IgD-negative memory B cell (primary cell): ENCODE data around the gene MRTFA. TPM values are rescaled to one million over a fixed set of nuclear protein-coding genes. Genes with fewer than 3 reads are reported as not detected.

ENCODE experiments used
- H3K27ac Mint-ChIP-seq, 3 donors: one replicate each; pipeline ENCODE4 v1.8.0; 2020 to 2022; ENCODE audit warnings: mild to moderate bottlenecking in 3 of 3, mixed read lengths in 3 of 3, moderate library complexity in 1 of 3
- H3K27me3 Mint-ChIP-seq: one replicate; pipeline ENCODE4 v1.8.0; 2021; ENCODE audit warnings: mixed read lengths
- H3K36me3 Mint-ChIP-seq: one replicate; pipeline ENCODE4 v1.8.0; 2020; ENCODE audit warnings: mild to moderate bottlenecking, mixed read lengths
- H3K4me1 Mint-ChIP-seq, 3 donors: one replicate each; pipeline ENCODE4 v1.8.0; 2020 to 2022; ENCODE audit warnings: mixed read lengths in 3 of 3, mild to moderate bottlenecking in 1 of 3
- H3K4me3 Mint-ChIP-seq, 4 donors: one replicate each; pipeline ENCODE4 v1.8.0; 2020 to 2022; ENCODE audit warnings: mild to moderate bottlenecking in 4 of 4, mixed read lengths in 4 of 4, moderate library complexity in 3 of 4
- H3K9me3 Mint-ChIP-seq, 3 donors: one replicate each; pipeline ENCODE4 v1.8.0; 2020 to 2021; ENCODE audit warnings: mixed read lengths in 3 of 3, mild to moderate bottlenecking in 1 of 3
- polyA plus RNA-seq: library from polyadenylated mRNA; unstranded; fragments of 300-500 nt; fragmentation: Illumina TruSeq; gene quantifications from one replicate; pipeline ENCODE4 v1.2.3, GENCODE V29; 2021

The MRTFA gene
- polyA plus RNA-seq, 1 donor from 2014 or later: 17.2 TPM

DNA sequence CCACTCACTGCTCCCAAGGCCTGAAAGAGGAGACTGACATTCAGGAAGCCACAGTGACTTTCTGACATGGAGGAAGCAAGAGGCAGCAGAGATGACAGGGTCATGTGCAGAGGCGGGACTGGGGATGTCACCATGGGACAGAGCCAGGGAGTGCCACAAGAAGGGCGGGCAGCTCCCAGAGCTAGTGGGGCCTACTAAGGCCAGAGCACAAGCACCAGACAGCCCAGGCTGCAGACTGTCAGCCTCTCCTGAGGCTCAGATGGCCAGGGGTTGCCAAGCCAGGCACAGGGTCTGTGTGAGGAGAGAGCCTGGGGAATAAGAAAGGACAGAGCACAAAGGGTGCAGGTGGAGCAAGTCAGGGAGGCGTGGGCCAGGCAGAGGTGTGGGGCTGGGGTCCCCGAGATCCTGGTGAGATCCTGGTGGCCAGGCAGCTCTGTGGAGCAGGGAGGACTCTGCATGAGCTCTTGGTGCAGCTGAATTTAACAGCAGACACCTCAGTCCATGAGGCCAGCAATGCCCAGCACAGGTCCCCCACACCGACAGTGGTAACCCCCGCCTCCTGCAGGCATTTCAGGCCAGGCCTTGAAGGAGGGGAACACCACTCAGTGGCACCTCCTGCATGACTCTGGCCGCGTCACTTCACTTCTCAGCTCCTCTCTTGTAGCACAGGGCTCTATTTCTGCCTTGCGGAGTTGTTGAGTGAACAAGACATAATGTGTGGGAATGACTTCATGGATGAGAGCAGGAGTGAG is 213.8 kb downstream of the MRTFA start:
- Mint-ChIP-seq H3K27ac (peak overlapping the region; percentile 27 to 93 (median 83)), H3K4me3 (no peak overlapping the region), H3K9me3 (no peaks in the 10 kb centered on the region), H3K4me1 (peaks cover 0 to 7% (median 2%) of the 10 kb centered on the region in 3 donors), H3K36me3 (peaks cover 4% of the 10 kb centered on the region), H3K27me3 (no peaks in the 10 kb centered on the region)

DNA sequence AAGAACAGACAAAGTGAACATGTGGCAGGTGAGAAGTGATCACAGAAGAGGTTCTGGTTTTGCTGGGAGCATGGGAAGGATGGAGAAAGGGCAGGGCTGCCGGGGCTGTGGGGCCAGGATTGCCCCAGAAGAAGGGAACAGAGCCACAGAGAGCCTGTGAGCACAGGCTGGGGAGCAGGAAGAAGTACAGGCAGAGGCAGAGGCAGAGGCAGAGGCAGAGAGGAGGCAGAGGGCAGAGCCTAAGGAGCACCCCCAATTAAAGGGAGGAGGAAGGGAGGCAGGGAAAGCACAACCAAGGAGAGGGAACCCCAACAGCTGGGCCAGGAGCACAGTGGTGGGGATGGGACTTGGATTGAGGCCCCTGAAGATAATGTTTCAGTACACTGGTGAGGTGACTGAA is 214.6 kb downstream of the MRTFA start:
- H3K9me3 Mint-ChIP-seq: no peaks in the 10 kb centered on the region
- H3K4me3 Mint-ChIP-seq: no peak overlapping the region
- H3K27ac Mint-ChIP-seq: peak overlapping the region; percentile 27 to 93 (median 83)
- no peaks in the 10 kb centered on the region for H3K27me3 Mint-ChIP-seq
- H3K36me3 Mint-ChIP-seq: peaks cover 4% of the 10 kb centered on the region
- H3K4me1 Mint-ChIP-seq: peaks cover 0 to 7% (median 4%) of the 10 kb centered on the region in 3 donors

DNA sequence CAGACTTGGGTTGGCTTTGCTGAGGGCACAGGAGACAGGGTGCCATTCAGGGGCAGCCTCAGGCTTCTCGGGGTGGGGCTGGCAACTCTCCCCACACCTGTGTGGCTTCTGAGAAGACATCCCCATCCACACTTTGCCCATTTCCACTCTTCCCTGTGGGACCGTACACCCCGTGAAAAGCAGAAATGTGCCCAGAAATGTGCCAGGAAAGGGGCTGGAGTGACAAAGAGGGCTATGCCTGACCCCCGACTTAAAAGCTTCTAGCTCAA is 215.5 kb downstream of the MRTFA start:
- H3K27ac Mint-ChIP-seq: peak overlapping the region in 2 of 3 donors; percentile 31 to 93
- peaks cover 4% of the 10 kb centered on the region for H3K36me3 Mint-ChIP-seq
- H3K9me3 Mint-ChIP-seq: no peaks in the 10 kb centered on the region
- H3K27me3 Mint-ChIP-seq: no peaks in the 10 kb centered on the region
- H3K4me3 Mint-ChIP-seq: no peak overlapping the region
- H3K4me1 Mint-ChIP-seq: peaks cover 8 to 13% (median 11%) of the 10 kb centered on the region in 3 donors

DNA sequence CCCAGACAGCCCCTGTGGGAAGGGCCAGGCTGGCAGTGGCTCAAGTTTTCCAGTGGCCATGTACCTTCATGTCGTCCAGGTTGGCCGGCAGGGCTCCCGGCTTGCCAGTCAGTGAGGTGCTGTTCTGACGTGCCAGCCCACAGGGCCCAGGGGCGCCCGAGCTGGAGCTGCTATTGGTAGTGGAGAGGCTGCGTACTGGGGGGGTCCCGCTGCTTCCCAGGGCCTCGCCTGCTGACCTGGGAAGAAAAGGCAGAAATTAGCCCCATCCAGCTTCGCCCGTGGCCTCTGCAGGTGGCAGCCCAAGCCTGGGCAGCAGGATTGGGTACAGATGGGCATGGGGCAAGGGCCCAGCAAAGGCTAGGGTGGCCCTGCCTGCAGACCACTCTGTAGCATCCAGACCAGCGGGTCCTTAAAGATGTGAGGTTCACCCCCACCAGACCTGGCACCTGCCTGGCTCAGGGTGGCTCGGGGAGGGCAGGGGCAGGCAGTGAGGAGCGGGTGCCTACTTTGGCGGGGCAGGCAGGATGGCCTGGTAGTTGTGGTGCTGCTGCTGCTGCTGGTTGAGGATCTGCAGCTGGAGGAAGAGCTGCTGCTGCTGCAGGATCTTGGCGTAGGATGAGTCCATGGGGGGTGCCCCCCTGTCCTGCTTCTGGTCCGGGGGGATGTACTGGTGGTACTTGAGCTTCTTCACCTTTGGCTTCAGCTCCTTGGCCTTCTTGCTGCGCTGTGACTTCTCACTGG is 216.0 kb downstream of the MRTFA start:
- Mint-ChIP-seq H3K4me3 (no peak overlapping the region), H3K36me3 (peaks cover 4% of the 10 kb centered on the region)

DNA sequence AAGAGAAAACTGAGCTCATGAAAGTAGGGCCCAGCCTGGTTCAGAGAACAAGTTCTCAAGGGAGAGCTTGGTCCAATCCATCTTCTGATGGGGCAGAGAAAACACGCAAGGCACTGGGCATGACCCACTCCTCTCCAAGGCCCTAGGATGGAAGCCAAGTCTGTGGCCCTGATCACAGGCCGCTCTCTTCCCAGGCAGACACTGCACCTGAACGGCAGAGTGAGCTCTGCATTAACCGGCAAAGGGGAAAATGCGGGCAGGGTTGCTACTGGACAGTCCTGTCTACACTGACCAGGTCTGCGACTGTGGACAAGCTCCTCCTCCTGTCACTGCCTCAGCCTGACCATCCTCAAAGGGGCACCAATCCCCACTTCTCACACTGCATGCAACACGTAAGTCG is 216.8 kb downstream of the MRTFA start:
- peaks cover 20 to 24% (median 24%) of the 10 kb centered on the region in 3 donors for H3K4me1 Mint-ChIP-seq
- H3K9me3 Mint-ChIP-seq: no peaks in the 10 kb centered on the region
- H3K36me3 Mint-ChIP-seq: peaks cover 4% of the 10 kb centered on the region
- no peak overlapping the region for H3K4me3 Mint-ChIP-seq
- peak overlapping the region in 2 of 3 donors; percentile 56 to 64 for H3K27ac Mint-ChIP-seq
- H3K27me3 Mint-ChIP-seq: no peaks in the 10 kb centered on the region

More for the DNA sequence above, 216.0 kb downstream of the MRTFA start:
- Mint-ChIP-seq H3K9me3 (no peaks in the 10 kb centered on the region), H3K4me1 (peaks cover 12 to 18% (median 16%) of the 10 kb centered on the region in 3 donors), H3K27ac (peak overlapping the region in 1 of 3 donors; percentile 64), H3K27me3 (no peaks in the 10 kb centered on the region)

DNA sequence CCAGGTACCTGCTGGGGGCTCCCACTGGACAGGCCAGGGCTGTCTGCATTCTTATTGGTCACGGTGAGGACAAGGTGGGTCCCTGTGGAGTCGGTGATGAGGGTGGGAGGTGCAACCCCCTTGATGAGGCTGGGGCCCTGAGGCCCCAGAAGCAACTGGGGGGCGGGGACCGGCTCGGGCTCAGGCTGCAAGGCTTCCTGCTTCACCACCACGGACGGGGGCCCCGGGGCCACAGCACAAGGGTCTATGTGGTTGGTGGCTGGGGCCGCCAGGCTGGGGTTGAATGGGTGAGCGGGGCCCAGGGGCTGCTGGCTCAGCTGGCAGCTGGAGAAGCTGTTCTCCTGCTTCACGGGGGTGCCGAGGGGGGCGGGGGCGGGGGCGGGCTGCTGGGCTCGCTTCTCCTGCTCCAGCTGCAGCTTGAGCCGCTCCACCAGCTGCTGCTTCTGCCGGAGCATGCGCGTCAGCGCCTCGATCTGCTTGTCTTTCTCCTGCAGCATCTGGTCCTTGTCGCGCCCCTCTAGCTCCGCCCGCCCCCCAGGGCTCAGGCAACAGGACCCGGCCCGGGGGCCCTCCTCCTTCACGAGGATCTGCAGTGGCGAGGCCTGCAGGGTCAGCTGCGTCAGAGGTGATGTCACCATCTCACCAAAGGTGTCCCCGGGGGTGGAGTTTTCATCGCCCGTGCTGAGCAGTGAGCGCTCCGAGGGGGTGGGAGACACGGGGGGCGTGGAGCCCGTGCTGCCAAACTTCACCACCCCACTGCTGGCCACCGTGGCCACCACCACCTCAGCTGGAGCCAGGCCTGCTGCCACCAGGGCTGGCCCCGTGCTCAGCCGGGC is 217.9 kb downstream of the MRTFA start:
- no peaks in the 10 kb centered on the region for H3K27me3 Mint-ChIP-seq
- H3K4me1 Mint-ChIP-seq: peaks cover 31 to 36% (median 36%) of the 10 kb centered on the region in 3 donors
- H3K27ac Mint-ChIP-seq: no peak overlapping the region
- no peak overlapping the region for H3K4me3 Mint-ChIP-seq
- no peaks in the 10 kb centered on the region for H3K9me3 Mint-ChIP-seq
- H3K36me3 Mint-ChIP-seq: peaks cover 4% of the 10 kb centered on the region

DNA sequence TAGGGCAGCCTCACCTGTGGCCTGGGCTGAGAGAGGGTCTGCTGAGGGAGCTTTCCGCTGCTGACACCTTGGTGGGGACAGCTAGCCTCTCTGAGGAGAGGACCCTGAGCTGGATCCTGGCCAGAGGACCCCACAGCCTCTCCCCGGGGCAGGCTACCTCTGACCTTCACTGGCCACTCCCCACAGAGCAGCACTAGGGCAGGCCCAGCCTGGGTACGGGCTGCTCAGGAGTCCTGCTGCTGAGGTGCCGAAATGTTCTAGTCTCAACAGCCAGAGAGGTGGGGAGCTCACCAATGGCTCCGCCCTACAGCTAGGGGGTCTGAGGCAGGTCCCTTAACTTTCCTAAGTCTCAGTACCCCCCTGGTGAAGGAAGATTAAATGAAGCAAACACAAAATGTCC is 218.6 kb downstream of the MRTFA start:
- Mint-ChIP-seq H3K27ac (no peak overlapping the region), H3K4me3 (peak overlapping the region in 1 of 4 donors; percentile 65), H3K36me3 (peaks cover 4% of the 10 kb centered on the region), H3K9me3 (no peaks in the 10 kb centered on the region), H3K27me3 (no peaks in the 10 kb centered on the region), H3K4me1 (peaks cover 33 to 39% (median 38%) of the 10 kb centered on the region in 3 donors)

DNA sequence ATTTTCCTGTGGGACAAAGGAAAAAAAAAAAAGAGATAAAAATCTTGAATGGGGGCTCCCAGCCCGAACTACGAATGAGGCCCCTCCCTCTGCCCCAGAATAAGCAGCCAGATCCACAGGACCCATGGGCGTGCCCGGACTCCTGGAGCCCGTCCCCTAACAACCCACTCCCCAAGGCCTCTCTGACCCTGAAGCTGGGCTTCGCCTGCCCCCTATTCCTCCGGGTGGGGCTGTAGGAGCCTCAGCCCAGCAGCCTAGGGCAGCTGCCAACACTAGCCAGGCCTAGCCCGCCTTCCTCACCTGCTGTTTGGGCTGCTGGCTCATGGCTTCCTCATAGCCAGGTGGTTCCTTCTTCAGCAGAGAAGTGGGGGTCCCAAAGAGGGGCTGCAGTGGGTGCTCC is 219.5 kb downstream of the MRTFA start:
- peaks cover 38 to 44% (median 44%) of the 10 kb centered on the region in 3 donors for H3K4me1 Mint-ChIP-seq
- peaks cover 1% of the 10 kb centered on the region for H3K27me3 Mint-ChIP-seq
- no peak overlapping the region for H3K27ac Mint-ChIP-seq
- peaks cover 4% of the 10 kb centered on the region for H3K36me3 Mint-ChIP-seq
- H3K4me3 Mint-ChIP-seq: peak overlapping the region in 1 of 4 donors; percentile 71
- peaks cover 0 to 1% (median 0%) of the 10 kb centered on the region in 3 donors for H3K9me3 Mint-ChIP-seq

DNA sequence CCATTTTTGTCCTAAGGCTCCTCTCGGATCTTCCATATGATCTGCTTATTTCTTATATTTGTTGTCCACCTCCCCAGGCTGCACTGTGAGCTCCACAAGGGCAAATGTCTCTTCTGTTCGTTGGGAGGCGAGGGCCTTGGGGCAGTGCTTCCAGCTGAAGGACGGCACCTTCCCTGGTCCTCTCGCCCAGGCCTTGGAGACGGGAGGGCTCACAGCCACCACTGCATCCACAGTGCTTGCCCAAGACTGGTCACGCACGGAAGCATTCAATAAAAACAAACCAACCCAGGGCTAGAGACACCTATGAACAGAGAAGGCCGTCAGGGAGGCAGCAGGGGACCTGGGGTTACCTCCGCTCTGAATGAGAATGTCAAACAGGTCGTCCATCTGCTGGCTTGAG is 219.9 kb downstream of the MRTFA start:
- Mint-ChIP-seq H3K9me3 (peaks cover 0 to 1% (median 0%) of the 10 kb centered on the region in 3 donors), H3K4me3 (peak overlapping the region in 3 of 4 donors; percentile 2 to 85 (median 70)), H3K27me3 (peaks cover 1% of the 10 kb centered on the region), H3K4me1 (peaks cover 38 to 47% (median 46%) of the 10 kb centered on the region in 3 donors), H3K27ac (peak overlapping the region in 2 of 3 donors; percentile 30 to 93), H3K36me3 (peaks cover 4% of the 10 kb centered on the region)

DNA sequence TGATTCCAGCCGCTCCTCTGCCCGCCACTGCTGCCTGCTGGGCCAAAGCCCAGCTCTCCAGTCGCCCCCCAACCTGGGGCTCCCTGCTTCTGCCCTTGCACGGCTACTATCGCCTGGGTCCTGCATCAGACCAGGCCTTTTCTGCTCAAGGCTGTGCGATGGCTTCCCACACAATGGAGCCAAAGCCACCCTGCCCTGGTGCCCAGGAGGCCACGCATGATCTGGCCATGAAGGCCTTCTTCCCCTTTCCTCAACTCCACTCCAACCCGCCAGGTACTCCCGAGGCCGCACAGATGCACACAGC is 220.3 kb downstream of the MRTFA start:
- Mint-ChIP-seq H3K27me3 (peaks cover 1% of the 10 kb centered on the region), H3K36me3 (peaks cover 4% of the 10 kb centered on the region), H3K4me1 (peaks cover 38 to 47% (median 46%) of the 10 kb centered on the region in 3 donors), H3K4me3 (peak overlapping the region in 3 of 4 donors; percentile 2 to 85 (median 72)), H3K9me3 (peaks cover 0 to 1% (median 0%) of the 10 kb centered on the region in 3 donors), H3K27ac (peak overlapping the region; percentile 20 to 93 (median 30))

DNA sequence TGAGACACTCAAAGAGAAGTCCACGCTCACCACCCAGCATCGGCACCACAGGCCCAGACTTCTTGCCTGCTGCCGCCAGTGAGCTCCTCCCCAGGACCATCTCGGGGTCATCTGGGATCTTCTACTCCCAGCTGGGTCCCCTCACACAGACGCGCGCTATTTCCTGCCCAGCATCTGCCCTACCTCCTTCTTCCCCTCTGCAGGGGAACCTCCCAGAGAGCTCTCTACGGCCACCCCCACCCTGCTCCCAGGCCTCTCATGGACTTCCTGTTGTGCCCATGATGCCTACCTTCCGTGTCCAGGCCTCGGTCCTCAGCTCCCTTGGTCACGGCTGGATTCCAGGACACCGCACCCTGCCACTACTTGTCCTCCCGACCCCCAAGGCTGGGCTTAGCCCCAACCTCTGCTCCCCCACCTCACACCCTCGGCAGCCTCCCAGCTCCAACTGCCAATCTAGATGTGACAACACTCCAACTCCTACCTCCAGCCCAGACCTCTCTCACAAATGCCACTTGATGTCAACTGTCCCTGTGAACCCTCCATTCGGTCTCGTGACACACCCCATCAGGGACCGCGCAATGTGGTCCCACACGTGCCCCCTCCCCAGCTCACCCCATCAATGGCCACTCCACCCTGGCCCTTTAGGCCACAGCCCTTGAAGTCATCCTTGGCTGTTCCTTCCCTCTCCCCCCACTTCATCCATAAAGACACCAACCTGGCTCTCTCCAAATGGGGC is 220.8 kb downstream of the MRTFA start:
- Mint-ChIP-seq H3K4me3 (peak overlapping the region; percentile 71 to 91 (median 86)), H3K4me1 (peaks cover 38 to 47% (median 46%) of the 10 kb centered on the region in 3 donors), H3K27me3 (peaks cover 1% of the 10 kb centered on the region), H3K27ac (peak overlapping the region; percentile 20 to 93 (median 93)), H3K36me3 (peaks cover 4% of the 10 kb centered on the region), H3K9me3 (peaks cover 0 to 1% (median 0%) of the 10 kb centered on the region in 3 donors)

DNA sequence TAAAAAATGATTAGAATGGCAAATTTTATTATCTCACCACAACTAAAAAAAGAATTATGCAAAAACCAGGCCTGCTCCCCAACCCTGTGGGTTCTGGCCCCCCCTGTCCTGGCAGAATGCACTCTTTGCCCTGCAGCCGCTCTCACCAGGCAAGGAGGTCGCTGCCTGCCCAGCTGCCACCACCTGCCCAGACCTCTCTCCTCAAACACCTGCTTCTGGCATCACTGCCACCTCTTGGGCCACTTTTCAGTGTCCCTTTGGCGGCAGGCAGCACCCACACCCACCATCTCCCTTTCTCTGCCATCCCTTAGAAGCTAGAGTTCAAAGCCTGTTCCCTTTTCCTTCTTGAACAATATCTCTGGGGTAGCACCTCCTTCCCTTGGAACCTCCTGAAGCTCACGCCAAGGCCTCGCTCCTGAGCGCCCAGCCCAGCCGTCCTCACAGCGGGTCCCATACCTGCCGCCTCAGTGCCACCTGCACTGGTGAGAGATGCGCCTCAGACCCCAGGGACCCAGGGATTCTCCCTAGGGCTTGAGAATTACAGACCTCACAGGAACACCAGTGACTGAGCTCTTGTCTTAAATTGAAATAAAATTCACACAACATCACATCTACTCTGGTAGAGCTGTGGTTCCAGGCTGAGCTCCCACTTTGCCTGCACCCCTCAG is 221.5 kb downstream of the MRTFA start:
- Mint-ChIP-seq H3K4me3 (peak overlapping the region; percentile 71 to 91 (median 86)), H3K4me1 (peaks cover 38 to 47% (median 46%) of the 10 kb centered on the region in 3 donors), H3K27me3 (peaks cover 1% of the 10 kb centered on the region), H3K9me3 (peaks cover 0 to 1% (median 0%) of the 10 kb centered on the region in 3 donors), H3K36me3 (peaks cover 4% of the 10 kb centered on the region), H3K27ac (peak overlapping the region; percentile 33 to 93 (median 93))

DNA sequence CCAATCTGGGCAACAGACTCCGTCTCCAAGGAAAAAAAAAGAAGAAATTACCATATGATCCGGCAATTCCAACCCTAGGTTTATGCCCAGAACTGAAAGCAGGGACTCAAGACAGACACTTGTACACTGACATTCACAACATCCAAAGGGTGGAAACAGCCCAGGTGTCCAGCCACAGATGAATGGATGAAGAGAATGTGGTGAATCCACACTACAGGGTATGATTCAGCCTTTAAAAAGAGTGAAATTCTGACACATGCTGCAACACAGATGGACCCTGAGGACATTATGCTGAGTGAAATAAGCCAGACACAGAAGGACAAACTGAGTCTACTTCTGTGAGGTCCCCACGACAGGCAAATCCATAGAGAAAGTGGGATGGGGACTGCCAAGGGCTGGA is 222.2 kb downstream of the MRTFA start:
- peak overlapping the region; percentile 71 to 91 (median 86) for H3K4me3 Mint-ChIP-seq
- peak overlapping the region; percentile 90 to 96 (median 93) for H3K27ac Mint-ChIP-seq
- H3K9me3 Mint-ChIP-seq: peaks cover 0 to 1% (median 0%) of the 10 kb centered on the region in 3 donors
- H3K27me3 Mint-ChIP-seq: peaks cover 1% of the 10 kb centered on the region
- peaks cover 4% of the 10 kb centered on the region for H3K36me3 Mint-ChIP-seq
- peaks cover 38 to 47% (median 46%) of the 10 kb centered on the region in 3 donors for H3K4me1 Mint-ChIP-seq

DNA sequence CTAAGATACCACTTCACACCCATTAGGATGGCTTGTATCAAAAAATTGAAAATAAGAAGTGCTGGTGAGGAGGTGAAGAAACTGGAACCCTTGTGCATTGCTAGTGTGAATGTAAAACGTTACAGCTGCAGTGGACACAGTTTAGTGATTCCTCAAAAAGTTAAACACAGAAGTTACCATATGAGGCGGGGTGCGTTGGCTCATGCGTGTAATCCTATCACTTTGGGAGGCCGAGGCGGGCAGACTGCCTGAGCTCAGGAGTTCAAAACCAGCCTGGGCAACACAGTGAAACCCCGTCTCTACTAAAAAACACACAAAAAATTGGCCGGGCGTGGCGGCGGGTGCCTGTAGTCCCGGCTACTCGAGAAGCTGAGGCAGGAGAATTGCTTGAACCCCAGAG is 222.6 kb downstream of the MRTFA start:
- Mint-ChIP-seq H3K27me3 (peaks cover 1% of the 10 kb centered on the region), H3K9me3 (peaks cover 0 to 1% (median 0%) of the 10 kb centered on the region in 3 donors)

More for the DNA sequence above, 222.6 kb downstream of the MRTFA start:
- peaks cover 4% of the 10 kb centered on the region for H3K36me3 Mint-ChIP-seq
- H3K4me1 Mint-ChIP-seq: peaks cover 38 to 47% (median 46%) of the 10 kb centered on the region in 3 donors
- H3K27ac Mint-ChIP-seq: peak overlapping the region; percentile 90 to 96 (median 93)
- peak overlapping the region; percentile 71 to 91 (median 86) for H3K4me3 Mint-ChIP-seq
